ENCODE measurements around the gene TRPM4. TPM values are rescaled to one million over a fixed set of nuclear protein-coding genes. Genes with fewer than 3 reads are reported as not detected.
"Not testable (repeated sequence)": the region's sequence is repeated elsewhere in the genome, so short reads cannot be mapped to it uniquely, and the experiment has no call there.

TRPM4 gene
- total RNA-seq, 3 donors from 2014 or later, result 13.1 to 34.0 (median 24.3) TPM

DNA sequence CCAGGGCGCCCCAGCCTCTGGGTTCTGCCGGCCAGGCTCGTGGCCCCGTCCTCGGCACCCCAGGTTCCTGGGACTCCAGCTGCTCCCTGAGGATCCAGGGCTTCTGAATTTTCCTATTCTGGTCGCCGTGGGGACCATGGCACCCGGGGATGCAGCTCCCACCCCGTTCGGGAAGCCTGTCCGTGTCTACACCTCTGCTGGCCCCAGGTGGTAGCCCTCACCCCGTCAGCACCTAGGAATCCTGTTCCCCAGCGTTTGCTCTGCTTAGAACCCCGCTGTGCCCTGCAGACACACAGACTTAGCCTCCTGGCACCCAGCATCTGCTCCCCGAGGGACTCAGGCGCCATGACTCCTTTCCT lies 37.3 kb upstream of the TRPM4 start:
- Histone ChIP-seq H3K4me3 (peak overlapping the region in 2 of 3 donors; percentile 65 to 73), H3K27me3 (no peaks in the 10 kb centered on the region), H3K9me3 (no peaks in the 10 kb centered on the region), H3K27ac (no peak overlapping the region), H3K4me1 (peaks cover 0 to 12% of the 10 kb centered on the region in 2 donors), H3K36me3 (no peaks in the 10 kb centered on the region)
- intact Hi-C loops (cut with DNase I; ENCODE audit: low total_unique reads), result no loop called here
- TF ChIP-seq, protein P1, sequence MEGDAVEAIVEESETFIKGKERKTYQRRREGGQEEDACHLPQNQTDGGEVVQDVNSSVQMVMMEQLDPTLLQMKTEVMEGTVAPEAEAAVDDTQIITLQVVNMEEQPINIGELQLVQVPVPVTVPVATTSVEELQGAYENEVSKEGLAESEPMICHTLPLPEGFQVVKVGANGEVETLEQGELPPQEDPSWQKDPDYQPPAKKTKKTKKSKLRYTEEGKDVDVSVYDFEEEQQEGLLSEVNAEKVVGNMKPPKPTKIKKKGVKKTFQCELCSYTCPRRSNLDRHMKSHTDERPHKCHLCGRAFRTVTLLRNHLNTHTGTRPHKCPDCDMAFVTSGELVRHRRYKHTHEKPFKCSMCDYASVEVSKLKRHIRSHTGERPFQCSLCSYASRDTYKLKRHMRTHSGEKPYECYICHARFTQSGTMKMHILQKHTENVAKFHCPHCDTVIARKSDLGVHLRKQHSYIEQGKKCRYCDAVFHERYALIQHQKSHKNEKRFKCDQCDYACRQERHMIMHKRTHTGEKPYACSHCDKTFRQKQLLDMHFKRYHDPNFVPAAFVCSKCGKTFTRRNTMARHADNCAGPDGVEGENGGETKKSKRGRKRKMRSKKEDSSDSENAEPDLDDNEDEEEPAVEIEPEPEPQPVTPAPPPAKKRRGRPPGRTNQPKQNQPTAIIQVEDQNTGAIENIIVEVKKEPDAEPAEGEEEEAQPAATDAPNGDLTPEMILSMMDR (IDR thresholded peaks at IDR 0.05), result no peak
- no peak for DNase-seq (ENCODE audit: low spot score in 2 of 2)

DNA sequence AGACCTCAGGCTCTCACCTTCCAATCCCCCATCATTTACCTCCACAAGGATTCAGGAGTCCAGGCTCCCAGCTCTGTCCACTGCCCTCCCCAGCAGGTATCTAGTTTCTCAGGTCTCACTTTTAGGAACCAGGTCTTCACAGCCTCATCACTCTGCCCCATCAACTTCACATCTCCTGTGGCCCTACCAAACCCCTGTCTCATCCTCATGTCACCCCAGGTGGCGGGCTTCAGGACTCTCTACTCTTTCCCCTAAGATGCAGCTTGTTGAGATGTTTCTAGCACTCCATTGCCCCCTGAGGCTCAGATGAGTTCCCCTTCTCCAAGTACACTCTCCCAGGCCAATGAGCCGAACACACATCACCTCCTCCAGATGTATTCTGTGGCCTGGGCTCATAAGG lies 36.7 kb upstream of the TRPM4 start:
- TF ChIP-seq POLR2AphosphoS5 (IDR thresholded peaks at IDR 0.05) (no peak), POLR2A (IDR thresholded peaks at IDR 0.05) (no peak)
- TF ChIP-seq, protein P1 (IDR thresholded peaks at IDR 0.05), result no peak
- H3K27ac ChIP-seq, result no peak overlapping the region
- H3K36me3 ChIP-seq, result no peaks in the 10 kb centered on the region
- intact Hi-C loops (cut with DNase I; ENCODE audit: low total_unique reads), result no loop called here
- H3K27me3 ChIP-seq, result no peaks in the 10 kb centered on the region
- no peak for DNase-seq (ENCODE audit: low spot score in 2 of 2)
- no peak overlapping the region for H3K4me3 ChIP-seq
- peaks cover 0 to 12% of the 10 kb centered on the region in 2 donors for H3K4me1 ChIP-seq
- no peaks in the 10 kb centered on the region for H3K9me3 ChIP-seq

DNA sequence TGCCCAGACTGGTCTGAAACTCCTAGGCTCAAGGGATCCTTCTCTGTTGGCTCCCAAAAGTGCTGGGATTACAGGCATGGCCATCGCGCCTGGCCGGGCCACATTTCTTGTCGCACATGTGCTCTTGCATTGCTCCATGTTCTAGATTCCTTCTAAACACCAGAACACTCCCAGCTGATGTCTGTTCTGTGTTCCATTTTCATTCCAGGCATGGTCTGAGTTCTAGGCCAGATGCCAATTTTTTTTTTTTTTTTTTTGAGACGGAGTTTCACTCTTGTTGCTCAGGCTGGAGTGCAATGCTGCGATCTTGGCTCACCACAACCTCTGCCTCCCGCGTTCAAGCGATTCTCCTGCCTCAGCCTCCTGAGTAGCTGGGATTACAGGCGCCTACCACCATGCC lies 35.8 kb upstream of the TRPM4 start:
- intact Hi-C loops (cut with DNase I; ENCODE audit: low total_unique reads); H3K27ac ChIP-seq; H3K9me3 ChIP-seq; H3K36me3 ChIP-seq; H3K27me3 ChIP-seq; H3K4me3 ChIP-seq; DNase-seq (ENCODE audit: low spot score in 2 of 2): not testable (repeated sequence)
- H3K4me1 ChIP-seq, result peaks cover 0 to 12% of the 10 kb centered on the region in 2 donors

DNA sequence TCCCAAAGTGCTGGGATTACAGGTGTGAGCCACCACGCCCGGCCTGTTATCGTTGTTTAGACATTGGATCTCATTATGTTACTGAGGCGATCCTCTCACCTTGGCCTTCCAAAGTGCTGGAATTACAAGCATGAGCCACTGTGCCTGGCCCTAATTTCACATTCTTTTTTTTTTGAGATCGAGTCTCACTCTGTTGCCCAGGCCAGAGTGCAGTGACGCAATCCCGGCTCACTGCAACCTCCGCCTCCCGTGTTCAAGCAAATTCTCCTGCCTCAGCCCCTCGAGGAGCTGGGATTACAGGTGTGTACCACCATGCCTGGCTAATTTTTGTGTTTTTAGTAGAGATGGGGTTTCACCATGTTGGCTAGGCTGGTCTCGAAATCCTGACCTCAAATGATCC lies 34.3 kb upstream of the TRPM4 start:
- intact Hi-C loops (cut with DNase I; ENCODE audit: low total_unique reads); H3K4me1 ChIP-seq; H3K9me3 ChIP-seq; H3K27ac ChIP-seq; H3K36me3 ChIP-seq; H3K4me3 ChIP-seq; DNase-seq (ENCODE audit: low spot score in 2 of 2); H3K27me3 ChIP-seq: not testable (repeated sequence)

DNA sequence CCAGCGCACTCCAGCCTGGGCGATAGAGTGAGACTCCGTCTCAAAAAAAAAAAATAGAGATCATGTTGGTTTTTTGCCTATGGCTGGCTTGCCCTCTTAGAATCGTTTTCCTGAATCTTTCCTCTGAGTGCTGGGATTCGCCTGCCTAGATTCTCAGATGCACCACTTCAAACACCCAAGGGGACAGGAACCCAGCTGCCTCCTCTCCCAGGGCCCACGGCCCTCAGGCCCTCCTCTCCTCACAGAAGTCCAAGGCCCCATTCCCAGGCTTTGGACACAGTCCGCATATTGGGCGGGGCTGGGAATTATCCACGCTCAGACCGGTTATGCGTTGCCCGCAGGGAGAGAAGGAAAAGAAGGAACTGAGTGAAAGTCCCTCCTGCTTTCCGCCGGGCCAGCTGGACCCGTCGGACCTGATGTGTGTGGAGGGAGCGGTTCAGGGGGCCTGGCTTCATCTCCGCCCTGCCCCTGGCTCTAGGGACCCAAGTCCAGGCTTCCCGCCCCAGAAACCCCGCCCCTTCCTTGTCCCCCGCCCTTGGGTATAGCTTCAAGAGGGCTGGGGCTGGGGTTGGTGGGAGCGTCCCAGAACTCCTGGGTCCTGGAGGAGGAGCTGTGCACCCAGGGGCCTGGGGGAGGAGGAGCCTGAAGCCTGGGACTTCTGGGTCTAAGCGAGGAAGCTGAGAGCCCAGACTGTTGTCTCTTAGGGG lies 32.4 kb upstream of the TRPM4 start:
- TF ChIP-seq, protein P1 (IDR thresholded peaks at IDR 0.05), result no peak
- no peaks in the 10 kb centered on the region for H3K36me3 ChIP-seq
- peaks cover 0 to 6% of the 10 kb centered on the region in 2 donors for H3K4me1 ChIP-seq
- peak overlapping the region; percentile 49 to 52 for H3K27ac ChIP-seq
- no peaks in the 10 kb centered on the region for H3K9me3 ChIP-seq
- DNase-seq (ENCODE audit: low spot score in 2 of 2), result no peak
- no peaks in the 10 kb centered on the region for H3K27me3 ChIP-seq
- intact Hi-C loops (cut with DNase I; ENCODE audit: low total_unique reads), result no loop called here
- H3K4me3 ChIP-seq, result no peak overlapping the region

DNA sequence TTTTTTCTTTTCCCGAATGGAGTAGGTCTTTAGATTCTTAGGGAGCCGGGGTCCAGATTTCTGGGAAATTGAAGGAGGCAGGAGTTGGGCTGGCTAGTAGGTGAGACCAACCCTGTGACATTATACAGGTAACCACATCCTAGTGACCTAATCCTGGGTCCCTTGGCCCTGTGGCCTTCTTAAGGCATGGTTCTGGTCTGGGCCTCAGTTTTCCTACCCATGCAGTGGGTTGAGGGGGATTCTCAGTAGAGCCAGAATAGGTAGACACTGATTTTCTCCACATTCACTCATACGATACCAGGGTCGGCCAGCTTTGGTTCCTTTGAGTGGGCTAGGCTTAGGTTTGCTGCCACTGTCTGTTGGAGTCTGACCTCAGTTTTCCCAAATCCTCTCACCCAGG lies 31.0 kb upstream of the TRPM4 start:
- DNase-seq (ENCODE audit: low spot score in 2 of 2), result no peak
- TF ChIP-seq, protein P1 (IDR thresholded peaks at IDR 0.05), result no peak
- TF ChIP-seq POLR2AphosphoS5 (IDR thresholded peaks at IDR 0.05) (no peak), POLR2A (IDR thresholded peaks at IDR 0.05) (no peak)
- H3K36me3 ChIP-seq, result no peaks in the 10 kb centered on the region

DNA sequence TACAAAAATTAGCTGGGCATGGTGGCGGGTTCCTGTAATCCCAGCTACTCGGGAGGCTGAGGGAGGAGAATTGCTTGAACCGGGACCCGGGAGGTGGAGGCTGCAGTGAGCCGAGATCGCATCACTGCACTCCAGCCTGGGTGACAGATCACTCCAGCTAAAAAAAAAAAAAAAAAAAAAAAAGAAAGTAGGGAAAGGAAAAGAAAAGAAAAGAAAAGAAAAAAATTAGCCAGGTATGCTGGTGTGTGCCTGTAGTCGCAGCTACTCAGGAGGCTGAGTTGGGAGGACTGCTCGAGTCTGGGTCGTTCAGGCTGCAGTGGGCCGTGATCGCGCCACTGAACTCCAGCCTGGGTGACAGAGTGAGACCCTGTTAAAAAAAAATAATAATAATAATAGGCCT lies 30.4 kb upstream of the TRPM4 start:
- H3K27me3 ChIP-seq; H3K9me3 ChIP-seq; H3K36me3 ChIP-seq; DNase-seq (ENCODE audit: low spot score in 2 of 2); H3K4me1 ChIP-seq; intact Hi-C loops (cut with DNase I; ENCODE audit: low total_unique reads): not testable (repeated sequence)
- Histone ChIP-seq H3K27ac (peak overlapping the region in 1 of 2 donors; percentile 69), H3K4me3 (peak overlapping the region in 1 of 3 donors; percentile 61)

More for the DNA sequence above, 31.0 kb upstream of the TRPM4 start:
- peaks cover 0 to 4% of the 10 kb centered on the region in 2 donors for H3K4me1 ChIP-seq
- H3K4me3 ChIP-seq, result no peak overlapping the region
- H3K9me3 ChIP-seq, result no peaks in the 10 kb centered on the region
- no peaks in the 10 kb centered on the region for H3K27me3 ChIP-seq
- H3K27ac ChIP-seq, result no peak overlapping the region
- intact Hi-C loops (cut with DNase I; ENCODE audit: low total_unique reads), result no loop called here
